NCI-H1930 (cell line): ENCODE measurements around the gene TRAF7.
A peak's percentile ranks its signal among the peaks of the same experiment; 100 is the strongest.
"Not testable (repeated sequence)": the region's sequence is repeated elsewhere in the genome, so short reads cannot be mapped to it uniquely, and the experiment has no call there.

Source experiments
- DNase-seq, 2 experiments: peaks; one replicate each; lab custom pipeline; 2025; lab: John Stamatoyannopoulos, UW

TRAF7 gene

GRCh38 chr16:2155091-2155950 lies at the start of gene TRAF7:
TSS of gene TRAF7 (plus strand) at chr16:2155782. CDS start at chr16:2163921, 8,139 bp downstream.
- DNase-seq: peak; percentile 100

- not testable (repeated sequence) for DNase-seq
Measured at GRCh38 chr16:2106211-2106610, 49.4 kb upstream of the TRAF7 start.

- not testable (repeated sequence) for DNase-seq
Measured at GRCh38 chr16:2107121-2107790, 48.3 kb upstream of the TRAF7 start.

GRCh38 chr16:2107791-2108125 lies 47.8 kb upstream of the TRAF7 start:
- not testable (repeated sequence) for DNase-seq

- DNase-seq: not testable (repeated sequence)
Measured at GRCh38 chr16:2108446-2109270, 46.9 kb upstream of the TRAF7 start.

GRCh38 chr16:2109271-2109580 lies 46.4 kb upstream of the TRAF7 start:
- DNase-seq: not testable (repeated sequence)

GRCh38 chr16:2109872-2110271 lies 45.7 kb upstream of the TRAF7 start:
- DNase-seq: not testable (repeated sequence)

GRCh38 chr16:2110332-2111008 lies 45.1 kb upstream of the TRAF7 start:
- not testable (repeated sequence) for DNase-seq

- not testable (repeated sequence) for DNase-seq
Measured at GRCh38 chr16:2111009-2111353, 44.6 kb upstream of the TRAF7 start.

GRCh38 chr16:2111412-2112335 lies 43.9 kb upstream of the TRAF7 start:
- not testable (repeated sequence) for DNase-seq

- not testable (repeated sequence) for DNase-seq
Measured at GRCh38 chr16:2112539-2113106, 43.0 kb upstream of the TRAF7 start.

GRCh38 chr16:2114225-2114624 lies 41.4 kb upstream of the TRAF7 start:
- not testable (repeated sequence) for DNase-seq

GRCh38 chr16:2114885-2115590 lies 40.5 kb upstream of the TRAF7 start:
- DNase-seq: not testable (repeated sequence)

GRCh38 chr16:2115591-2115973 lies 40.0 kb upstream of the TRAF7 start:
- DNase-seq: no peak

GRCh38 chr16:2116428-2116827 lies 39.2 kb upstream of the TRAF7 start:
- DNase-seq: not testable (repeated sequence)

- DNase-seq: not testable (repeated sequence)
Measured at GRCh38 chr16:2117341-2117740, 38.2 kb upstream of the TRAF7 start.

- not testable (repeated sequence) for DNase-seq
Measured at GRCh38 chr16:2117960-2118722, 37.4 kb upstream of the TRAF7 start.

- DNase-seq: not testable (repeated sequence)
Measured at GRCh38 chr16:2121325-2121724, 34.3 kb upstream of the TRAF7 start.

- no peak for DNase-seq
Measured at GRCh38 chr16:2121853-2122252, 33.7 kb upstream of the TRAF7 start.
